NCI-H1092 treated with DMSO at 0.1 percent for 48 hours (cell line): Measurements from ENCODE around the gene PPIC.
"Not testable (repeated sequence)": the region's sequence is repeated elsewhere in the genome, so short reads cannot be mapped to it uniquely, and the experiment has no call there.

Experiments
- DNase-seq: peaks from one replicate; lab custom pipeline; 2025; lab: John Stamatoyannopoulos, UW

PPIC gene

DNA sequence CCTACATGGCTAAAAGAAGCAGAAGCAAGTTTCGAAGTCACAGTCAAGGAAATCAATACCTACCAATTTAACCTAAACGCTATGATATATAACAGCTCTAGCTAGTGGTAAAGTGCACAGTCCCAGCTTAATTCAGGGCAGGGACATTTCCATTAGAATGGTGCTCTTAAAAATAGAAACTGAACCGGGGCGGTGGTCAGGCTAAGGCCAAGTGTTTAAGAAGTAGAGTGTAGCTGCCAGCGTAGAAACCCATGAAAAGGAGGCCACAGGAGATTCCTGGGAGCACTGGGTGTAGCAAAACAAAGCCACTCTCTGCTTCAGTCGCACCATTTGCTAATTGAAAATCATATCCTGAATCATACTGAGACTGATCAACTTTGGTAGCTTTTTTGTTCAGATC, 28.8 kb downstream of the PPIC start:
- no peak for DNase-seq

DNA sequence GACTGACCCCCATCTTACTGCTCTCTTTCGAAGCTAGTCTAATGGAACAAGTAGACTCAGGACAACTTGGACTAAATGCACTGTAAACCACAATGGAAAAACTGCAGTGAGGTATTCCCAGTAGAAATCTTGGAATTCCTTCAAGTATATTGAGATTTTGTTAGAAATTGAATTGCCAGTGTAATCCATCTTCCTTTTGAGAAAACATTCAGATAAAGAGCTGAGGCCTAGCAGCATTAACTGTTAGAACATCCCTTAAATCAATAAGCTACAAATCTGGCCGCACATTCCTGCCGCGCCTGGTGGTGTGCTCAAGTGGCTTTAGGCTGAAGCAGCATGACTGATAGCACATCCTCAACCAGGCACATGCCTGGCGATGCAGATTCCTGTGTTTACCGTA, 29.3 kb downstream of the PPIC start:
- no peak for DNase-seq

DNA sequence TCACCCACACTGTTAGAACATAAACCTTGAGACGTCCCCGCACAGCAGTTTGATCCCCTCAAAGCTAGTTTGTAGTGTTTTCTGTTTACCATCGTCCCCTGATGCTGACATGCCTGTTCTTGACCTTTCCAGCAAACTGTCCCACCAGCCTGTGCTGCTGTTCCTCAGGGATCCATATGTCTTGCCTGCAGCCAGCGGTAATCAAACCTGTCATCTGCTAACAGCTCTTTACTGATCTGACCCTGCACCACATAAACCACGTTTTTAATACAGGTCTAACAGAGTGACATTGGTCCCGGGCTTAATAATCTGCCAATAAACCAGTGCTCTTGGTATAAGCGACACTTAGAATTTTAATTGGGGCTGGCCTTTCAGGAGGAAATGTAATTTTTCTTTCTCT, 34.7 kb downstream of the PPIC start:
- DNase-seq = no peak

DNA sequence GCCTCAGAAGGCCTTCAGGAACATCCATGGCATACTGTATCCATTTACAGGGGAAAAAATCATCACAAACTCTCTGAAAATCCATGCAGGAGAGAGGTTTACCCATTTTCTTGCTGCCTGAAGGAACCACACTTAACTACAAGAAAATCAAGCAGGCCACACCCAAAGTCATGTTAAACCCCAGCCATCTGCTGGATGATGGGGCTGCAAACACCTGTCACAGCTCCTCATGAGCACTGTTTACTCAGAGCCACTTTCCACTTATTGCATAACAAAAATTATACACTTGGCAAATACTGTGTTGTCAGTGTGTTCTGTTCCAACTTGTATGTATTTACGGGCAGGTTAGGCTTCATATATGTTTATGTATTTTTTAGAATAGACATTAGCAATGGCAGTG, 35.8 kb downstream of the PPIC start:
- no peak for DNase-seq

DNA sequence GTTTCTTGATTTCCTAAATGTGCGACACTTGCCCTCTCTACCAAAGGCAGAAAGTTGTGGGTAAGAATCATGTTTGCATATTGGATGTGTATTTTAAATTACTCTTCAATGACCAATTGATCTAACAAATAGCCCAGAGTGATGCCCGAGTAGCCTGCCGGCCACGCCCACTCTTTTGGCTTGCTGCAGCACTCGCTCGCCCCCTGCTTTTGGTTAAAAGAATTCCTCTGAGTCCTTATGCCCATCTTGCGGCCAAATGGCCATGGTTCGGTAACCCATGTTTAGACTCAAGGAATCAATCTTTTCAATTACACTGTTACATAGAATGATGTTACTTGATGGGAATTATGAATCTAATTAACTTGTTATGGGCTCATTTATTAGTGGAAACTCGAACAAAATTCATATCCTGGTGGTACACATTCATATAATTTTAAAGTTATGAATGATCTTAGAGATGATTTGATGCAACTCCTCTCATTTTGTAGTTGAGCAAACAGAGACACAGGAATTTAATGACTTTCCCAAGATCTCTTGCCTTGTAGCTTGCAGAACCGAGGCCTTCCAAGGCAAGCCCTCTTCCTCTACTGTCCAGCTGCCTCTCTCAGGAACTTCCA, 36.5 kb downstream of the PPIC start:
- no peak for DNase-seq

DNA sequence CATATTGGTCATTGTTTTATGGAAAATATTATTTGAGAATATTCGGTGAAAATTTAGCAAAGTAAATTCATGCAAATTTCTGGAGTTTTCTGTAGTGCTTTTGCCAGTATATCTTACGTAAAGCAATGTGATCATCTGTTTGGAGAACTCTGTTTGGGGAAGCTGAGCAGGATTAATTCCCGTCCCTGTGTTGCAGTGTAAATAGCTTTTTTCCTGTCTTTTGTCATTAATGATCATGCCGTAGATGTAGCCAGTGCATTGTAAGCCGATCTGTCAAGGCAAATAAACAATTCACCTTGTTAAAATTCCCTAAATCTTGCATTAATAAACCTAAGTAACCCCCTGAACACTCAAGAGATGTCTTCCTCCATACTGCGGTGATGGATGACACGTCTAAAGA, 39.2 kb downstream of the PPIC start:
- no peak for DNase-seq

DNA sequence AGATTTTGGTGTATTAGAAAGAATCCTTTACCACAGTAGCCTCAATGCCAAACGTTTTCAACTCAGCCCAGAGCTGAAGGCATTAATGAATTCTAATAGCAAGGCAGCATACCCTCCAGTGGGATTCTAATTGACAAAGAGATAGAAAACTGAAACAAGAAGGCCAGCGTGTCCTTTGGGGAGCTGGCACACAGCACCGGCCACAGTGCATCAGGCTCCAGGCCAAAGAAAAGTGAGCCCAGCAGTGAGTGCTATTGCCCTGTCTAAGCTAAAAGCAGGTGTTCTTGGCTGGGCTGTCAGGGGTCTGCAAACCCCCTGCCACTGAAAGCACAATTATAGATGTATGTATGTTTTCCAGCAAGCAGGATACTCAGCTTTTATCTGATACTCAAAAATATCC, 40.4 kb downstream of the PPIC start:
- DNase-seq = no peak

DNA sequence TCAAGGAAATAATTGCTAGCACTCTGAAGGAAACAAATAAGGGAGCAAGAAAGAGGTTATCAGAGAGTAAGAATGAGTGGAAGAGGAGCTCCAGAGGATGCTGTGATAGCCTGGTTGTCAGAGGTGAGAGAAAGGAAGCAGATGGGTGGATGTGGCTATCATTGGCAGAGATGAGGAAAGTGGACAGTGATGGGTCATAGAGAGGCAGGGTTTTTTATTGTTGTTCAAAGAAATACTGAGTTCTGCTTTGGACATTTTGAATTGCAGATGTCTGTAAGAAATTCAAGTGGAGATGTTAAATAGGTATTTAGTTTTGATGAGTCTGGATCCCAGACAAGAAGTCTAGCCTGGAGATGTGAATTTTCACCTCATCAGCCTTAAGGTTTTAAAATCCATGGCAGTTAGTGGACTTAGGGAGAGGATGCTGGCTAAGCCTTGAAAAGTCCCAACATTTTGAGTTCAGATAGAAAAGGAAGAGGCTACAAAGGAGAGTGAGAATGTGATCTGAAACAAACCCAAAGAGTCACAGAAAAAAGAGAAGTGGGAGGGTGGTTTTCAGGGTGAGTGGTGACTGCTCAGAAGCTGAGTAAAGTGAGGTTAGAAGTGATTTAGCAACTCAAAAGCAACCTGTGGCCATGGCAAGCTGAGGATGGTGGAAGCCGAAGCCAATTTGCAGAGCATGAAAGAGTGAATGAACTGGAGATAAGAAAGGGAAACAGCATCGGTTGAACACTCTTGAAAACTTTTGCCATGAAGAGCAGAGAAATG, 50.4 kb downstream of the PPIC start:
- no peak for DNase-seq

DNA sequence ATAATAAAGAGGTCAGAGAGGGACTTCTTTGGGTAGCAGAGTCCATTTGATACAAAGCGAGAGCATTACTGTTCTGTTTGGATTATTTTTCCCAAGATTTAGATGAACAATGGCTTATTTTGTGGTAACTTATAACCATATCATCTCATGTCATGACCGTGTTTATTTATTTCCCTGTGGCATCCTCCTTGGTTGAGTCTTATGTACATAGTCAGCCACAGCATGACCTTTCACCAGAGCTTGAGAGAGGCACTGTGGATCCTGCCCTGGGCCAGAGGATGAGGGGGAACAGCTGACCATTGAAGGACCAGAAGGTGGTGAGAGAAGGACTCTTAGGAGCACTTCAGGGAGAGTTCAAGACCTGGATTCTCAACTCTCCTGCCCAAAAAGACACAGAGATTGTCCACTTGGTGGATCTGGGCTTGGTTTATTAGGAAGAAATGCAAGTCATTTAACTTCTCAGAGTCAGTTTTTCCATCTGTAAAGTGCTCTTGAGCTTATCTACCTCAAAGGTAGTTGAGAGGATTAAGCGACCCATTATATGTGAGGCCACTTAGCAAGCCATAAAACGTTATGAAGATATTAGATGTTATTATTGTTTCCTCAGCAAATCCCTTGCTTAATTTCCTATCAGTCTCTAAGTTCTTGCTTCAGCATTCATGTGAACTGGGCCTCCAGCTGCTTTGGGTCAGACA, 51.4 kb downstream of the PPIC start:
- DNase-seq = no peak

DNA sequence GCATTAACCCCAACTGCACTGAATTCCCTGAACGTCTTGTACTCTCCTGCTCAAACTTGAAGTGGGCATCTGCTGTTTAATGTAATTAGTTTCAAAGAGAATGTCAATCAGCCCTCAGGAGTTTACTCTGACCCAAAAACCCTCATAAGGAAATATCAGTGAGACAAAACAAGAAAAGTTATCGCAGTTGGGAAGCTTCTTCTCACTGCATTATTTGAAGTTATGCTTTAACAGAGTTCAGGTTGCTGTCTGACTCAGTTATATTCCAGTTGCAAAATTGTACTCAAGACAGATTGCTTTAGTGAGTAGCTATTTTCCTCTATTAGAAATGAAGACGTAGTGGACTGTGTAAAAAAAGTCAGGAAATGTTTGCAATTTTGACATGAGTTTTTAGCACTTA, 52.1 kb downstream of the PPIC start:
- no peak for DNase-seq

DNA sequence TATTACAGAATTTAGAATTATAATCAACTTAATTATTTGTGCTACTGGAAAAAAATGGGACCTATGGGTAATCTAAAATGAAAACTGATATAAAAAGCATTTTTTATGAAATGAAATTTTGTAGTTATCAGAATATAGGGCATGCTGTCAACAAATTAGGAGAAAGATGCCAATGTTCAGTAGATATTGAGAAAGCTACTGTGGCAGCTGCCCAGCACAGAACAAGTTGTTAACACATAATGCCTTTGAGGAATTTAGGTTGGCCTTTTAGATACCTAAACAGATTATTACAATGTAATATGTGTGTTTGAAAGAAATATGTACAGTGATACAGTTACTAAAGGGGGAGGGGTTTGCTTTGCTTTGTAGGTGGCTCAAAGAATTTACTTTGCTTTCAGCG, 54.1 kb downstream of the PPIC start:
- DNase-seq = no peak

DNA sequence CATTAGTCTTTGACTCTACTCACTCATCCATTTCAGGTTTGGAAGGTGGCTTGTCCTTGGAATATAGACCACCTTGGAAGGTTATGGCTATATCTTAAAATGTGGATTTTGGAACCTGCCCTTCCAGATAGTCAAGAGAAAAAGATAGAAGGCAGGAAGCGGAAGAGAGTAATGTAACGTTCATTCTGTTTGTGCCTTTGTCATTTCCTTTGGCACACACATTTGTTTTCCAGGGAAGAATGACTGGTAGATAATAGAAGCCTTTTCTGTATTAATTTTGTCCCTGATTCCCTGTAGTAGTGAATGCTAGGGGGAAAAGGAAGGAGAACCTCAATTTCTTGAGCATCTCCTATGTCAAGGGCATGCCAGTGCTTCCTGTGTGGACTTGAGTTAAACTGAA, 54.7 kb downstream of the PPIC start:
- DNase-seq = no peak

DNA sequence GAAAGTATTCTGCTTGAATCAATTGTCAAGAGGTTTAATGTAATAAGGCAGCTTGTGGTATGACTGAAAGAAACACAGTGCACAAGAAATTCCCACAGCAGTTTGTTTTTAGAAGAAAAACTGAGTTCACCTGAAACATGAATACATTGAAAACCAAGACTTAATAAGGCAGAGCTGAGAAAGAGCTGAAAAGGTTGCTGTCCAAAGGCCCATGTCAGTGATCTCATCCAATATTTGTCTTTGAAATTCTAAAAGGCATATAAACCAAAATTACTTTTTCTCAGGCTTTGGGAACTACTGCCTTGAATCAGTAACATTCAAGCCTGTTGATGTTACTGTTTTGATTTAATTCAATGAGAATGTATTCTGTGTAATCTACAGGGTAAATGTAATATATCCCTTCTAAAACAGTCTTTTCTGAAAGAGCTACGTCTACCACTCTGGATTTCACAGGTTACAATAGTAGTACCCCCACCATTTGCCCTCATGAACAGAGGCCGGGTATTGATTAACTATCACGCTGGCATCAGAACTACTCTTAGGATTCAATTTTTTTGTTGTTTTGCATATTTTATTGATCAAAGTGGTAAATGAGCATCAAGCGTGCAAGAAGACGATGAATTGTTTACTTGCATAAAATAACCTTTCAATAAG, 57.8 kb downstream of the PPIC start:
- no peak for DNase-seq

DNA sequence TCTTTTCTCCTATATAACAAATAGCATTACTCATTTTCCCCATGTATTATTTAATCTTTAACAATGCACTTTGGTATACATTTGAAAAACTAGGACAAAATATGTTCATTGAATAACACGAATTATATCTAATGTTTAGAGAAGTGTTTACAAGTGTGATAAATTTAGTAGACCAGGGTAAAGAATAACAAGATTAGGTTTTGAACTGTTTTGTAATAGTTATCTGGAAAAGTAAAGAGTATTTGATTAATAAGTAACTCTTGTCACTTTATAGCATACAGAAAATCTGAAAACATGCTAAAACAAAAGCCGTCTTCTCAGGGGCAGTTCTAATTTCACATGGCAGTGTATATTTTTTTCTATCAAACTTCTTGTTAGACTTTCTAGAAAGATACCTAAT, 58.5 kb downstream of the PPIC start:
- DNase-seq = no peak

DNA sequence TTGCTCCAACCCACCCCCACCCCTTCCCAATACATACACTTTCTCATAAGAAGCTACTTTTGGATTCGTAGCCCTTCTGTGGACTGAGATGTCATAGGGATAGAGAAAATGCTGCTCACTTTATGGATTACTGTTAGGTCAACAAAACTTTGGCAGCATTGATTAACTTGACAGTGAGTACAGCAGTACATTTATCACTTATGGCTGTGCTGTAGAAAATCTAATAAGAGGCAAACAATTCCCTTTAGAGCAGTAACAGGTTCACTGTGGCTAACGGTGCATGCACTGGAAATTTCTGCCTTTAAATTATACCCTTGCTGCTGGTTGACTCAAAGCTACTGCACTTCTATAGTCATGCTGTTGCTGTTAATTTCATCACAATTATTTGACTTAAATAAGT, 59.2 kb downstream of the PPIC start:
- no peak for DNase-seq

DNA sequence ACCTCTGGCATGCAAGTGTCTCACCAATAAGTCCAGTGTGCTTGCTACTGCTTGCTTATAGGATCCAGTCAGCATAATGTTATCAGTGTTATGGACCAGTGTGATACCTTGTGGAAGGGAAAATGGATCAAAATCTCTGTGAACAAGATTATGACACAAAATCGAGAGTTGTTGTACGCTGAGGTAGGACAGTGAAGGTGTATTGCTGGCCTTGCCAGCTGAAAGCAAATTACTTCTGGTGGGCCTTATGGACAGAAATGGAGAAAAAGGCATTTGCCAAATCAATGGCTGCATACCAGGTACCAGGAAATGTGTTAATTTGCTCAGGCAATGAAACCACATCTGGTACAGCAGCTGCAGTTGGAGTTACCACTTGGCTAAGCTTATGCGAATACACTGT, 62.3 kb downstream of the PPIC start:
- DNase-seq = not testable (repeated sequence)

DNA sequence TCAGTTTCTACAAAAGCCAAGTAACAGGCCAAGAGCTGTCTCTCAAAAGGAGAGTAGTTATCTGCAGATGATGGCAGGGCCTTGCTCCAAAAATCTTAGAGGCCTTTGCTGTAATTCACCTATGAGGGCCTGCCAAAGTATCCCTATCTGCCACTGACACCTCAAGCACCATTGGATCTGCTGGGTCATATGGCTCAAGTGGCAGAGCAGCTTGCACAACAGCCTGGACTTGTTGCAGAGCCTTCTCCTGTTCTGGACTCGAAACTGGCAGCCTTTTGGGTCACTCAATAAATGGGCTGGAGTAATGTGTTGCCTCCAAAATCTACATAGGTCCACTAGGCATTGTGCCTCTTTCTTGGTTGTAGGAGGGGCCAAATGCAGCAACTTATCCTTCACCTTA, 62.8 kb downstream of the PPIC start:
- DNase-seq = not testable (repeated sequence)
